ENCODE data around the gene IYD. TPM values are rescaled to one million over a fixed set of nuclear protein-coding genes. Genes with fewer than 3 reads are reported as not detected.
"Not testable (repeated sequence)": the region's sequence is repeated elsewhere in the genome, so short reads cannot be mapped to it uniquely, and the experiment has no call there.

IYD gene
- total RNA-seq, 1 experiment from 2014 or later: 32.6 TPM

GRCh38 chr6:150371356-150371755 lies 2.5 kb downstream of the IYD start:
- Histone ChIP-seq H3K4me1 (peaks cover 18% of the 10 kb centered on the region), H3K4me3 (ENCODE audit: low read depth, low read length) (no peak overlapping the region), H3K9me3 (peaks cover 8% of the 10 kb centered on the region; the same call in 1 of the 2 replicates), H3K27me3 (replicated peaks; ENCODE audit: control insufficient read depth, insufficient read depth, low read length) (no peaks in the 10 kb centered on the region), H3K36me3 (ENCODE audit: control insufficient read depth, insufficient read depth, low read length) (no peaks in the 10 kb centered on the region)
- Mint-ChIP-seq H3K4me1 (ENCODE audit: low read depth, unreplicated experiment) (no peaks in the 10 kb centered on the region), H3K4me3 (ENCODE audit: unreplicated experiment) (no peak overlapping the region), H3K36me3 (ENCODE audit: insufficient read depth, unreplicated experiment) (peaks cover 7% of the 10 kb centered on the region), H3K27ac (ENCODE audit: unreplicated experiment) (no peak overlapping the region), H3K9me3 (ENCODE audit: unreplicated experiment) (no peaks in the 10 kb centered on the region), H3K27me3 (ENCODE audit: insufficient read depth, unreplicated experiment) (no peaks in the 10 kb centered on the region)
- no peak for DNase-seq
- CTCF ChIA-PET: interaction anchor here (0.9 kb wide), 1 partner anchor 619 kb away, joined by 4 read pairs; no protein-coding TSS in a partner anchor
- intact Hi-C loops (cut with micrococcal nuclease; ENCODE audit: unreplicated experiment): no loop called here
- POLR2A ChIA-PET: no interaction called here
- no peak for TF ChIP-seq CTCF (IDR thresholded peaks at IDR 0.05; ENCODE audit: insufficient read depth in 1 of 2, low read depth in 1 of 2, low read length in 1 of 2, severe bottlenecking in 1 of 2, unreplicated experiment in 1 of 2)
- BruUV-seq (replicated peaks): no TSS peak

GRCh38 chr6:150372051-150372450 lies 3.2 kb downstream of the IYD start:
- ChIA-PET POLR2A (no interaction called here), CTCF (interaction anchor here (0.9 kb wide), 1 partner anchor 620 kb away, joined by 4 read pairs; no protein-coding TSS in a partner anchor)
- no peaks in the 10 kb centered on the region for H3K4me1 Mint-ChIP-seq (ENCODE audit: low read depth, unreplicated experiment)
- BruUV-seq (replicated peaks): no TSS peak
- H3K36me3 Mint-ChIP-seq (ENCODE audit: insufficient read depth, unreplicated experiment): peaks cover 7% of the 10 kb centered on the region
- DNase-seq: no peak
- intact Hi-C loops (cut with micrococcal nuclease; ENCODE audit: unreplicated experiment): no loop called here
- no peak overlapping the region for H3K4me3 Mint-ChIP-seq (ENCODE audit: unreplicated experiment)
- Histone ChIP-seq H3K27me3 (replicated peaks; ENCODE audit: control insufficient read depth, insufficient read depth, low read length) (no peaks in the 10 kb centered on the region), H3K9me3 (peaks cover 8% of the 10 kb centered on the region; the same call in 1 of the 2 replicates), H3K4me1 (peaks cover 21% of the 10 kb centered on the region), H3K4me3 (ENCODE audit: low read depth, low read length) (no peak overlapping the region), H3K36me3 (ENCODE audit: control insufficient read depth, insufficient read depth, low read length) (no peaks in the 10 kb centered on the region)
- H3K27me3 Mint-ChIP-seq (ENCODE audit: insufficient read depth, unreplicated experiment): no peaks in the 10 kb centered on the region
- no peaks in the 10 kb centered on the region for H3K9me3 Mint-ChIP-seq (ENCODE audit: unreplicated experiment)
- H3K27ac Mint-ChIP-seq (ENCODE audit: unreplicated experiment): no peak overlapping the region
- no peak for TF ChIP-seq CTCF (IDR thresholded peaks at IDR 0.05; ENCODE audit: insufficient read depth in 1 of 2, low read depth in 1 of 2, low read length in 1 of 2, severe bottlenecking in 1 of 2, unreplicated experiment in 1 of 2)

- H3K4me1 Mint-ChIP-seq (ENCODE audit: low read depth, unreplicated experiment): no peaks in the 10 kb centered on the region
- no peak for DNase-seq
- H3K4me3 Mint-ChIP-seq (ENCODE audit: unreplicated experiment): no peak overlapping the region
- no peak overlapping the region for H3K27ac Mint-ChIP-seq (ENCODE audit: unreplicated experiment)
- H3K9me3 ChIP-seq: peaks cover 8% of the 10 kb centered on the region; the same call in 1 of the 2 replicates
- intact Hi-C loops (cut with micrococcal nuclease; ENCODE audit: unreplicated experiment): no loop called here
- CTCF ChIA-PET: no interaction called here
- no peaks in the 10 kb centered on the region for H3K36me3 ChIP-seq (ENCODE audit: control insufficient read depth, insufficient read depth, low read length)
- BruUV-seq (replicated peaks): no TSS peak
- POLR2A ChIA-PET: no interaction called here
- peaks cover 24% of the 10 kb centered on the region for H3K4me1 ChIP-seq
- H3K27me3 Mint-ChIP-seq (ENCODE audit: insufficient read depth, unreplicated experiment): no peaks in the 10 kb centered on the region
- no peak for TF ChIP-seq CTCF (IDR thresholded peaks at IDR 0.05; ENCODE audit: insufficient read depth in 1 of 2, low read depth in 1 of 2, low read length in 1 of 2, severe bottlenecking in 1 of 2, unreplicated experiment in 1 of 2)
- H3K27me3 ChIP-seq (replicated peaks; ENCODE audit: control insufficient read depth, insufficient read depth, low read length): no peaks in the 10 kb centered on the region
- peaks cover 7% of the 10 kb centered on the region for H3K36me3 Mint-ChIP-seq (ENCODE audit: insufficient read depth, unreplicated experiment)
- no peak overlapping the region for H3K4me3 ChIP-seq (ENCODE audit: low read depth, low read length)
- no peaks in the 10 kb centered on the region for H3K9me3 Mint-ChIP-seq (ENCODE audit: unreplicated experiment)
These were observed 4.5 kb downstream of the IYD start for GRCh38 chr6:150373260-150373701.

GRCh38 chr6:150374346-150374745 lies 5.5 kb downstream of the IYD start:
- H3K4me3 Mint-ChIP-seq (ENCODE audit: unreplicated experiment); H3K4me3 ChIP-seq (ENCODE audit: low read depth, low read length); H3K9me3 Mint-ChIP-seq (ENCODE audit: unreplicated experiment); POLR2A ChIA-PET; H3K27me3 Mint-ChIP-seq (ENCODE audit: insufficient read depth, unreplicated experiment); BruUV-seq (replicated peaks); H3K9me3 ChIP-seq; H3K27ac Mint-ChIP-seq (ENCODE audit: unreplicated experiment); DNase-seq; H3K4me1 Mint-ChIP-seq (ENCODE audit: low read depth, unreplicated experiment); H3K36me3 ChIP-seq (ENCODE audit: control insufficient read depth, insufficient read depth, low read length); H3K36me3 Mint-ChIP-seq (ENCODE audit: insufficient read depth, unreplicated experiment); intact Hi-C loops (cut with micrococcal nuclease; ENCODE audit: unreplicated experiment); H3K27me3 ChIP-seq (replicated peaks; ENCODE audit: control insufficient read depth, insufficient read depth, low read length): not testable (repeated sequence)
- CTCF ChIA-PET: interaction anchor here (0.6 kb wide), 1 partner anchor 14 kb away, joined by 3 read pairs; no protein-coding TSS in a partner anchor
- peaks cover 13% of the 10 kb centered on the region for H3K4me1 ChIP-seq
